22Rv1 (cell line): ENCODE results near the gene EFS.

Experiments used
- CTCF ChIP-seq: fragments of 450-650 bp; IDR thresholded peaks from 2 replicates; pipeline ENCODE4 v1.5.1; 2017; ENCODE audit warnings: mild to moderate bottlenecking
- ZFX ChIP-seq: fragments of 450-650 bp; IDR thresholded peaks from 2 replicates; pipeline ENCODE4 v1.6.1; 2017; ENCODE audit warnings: antibody characterized with exemption, borderline replicate concordance

DNA sequence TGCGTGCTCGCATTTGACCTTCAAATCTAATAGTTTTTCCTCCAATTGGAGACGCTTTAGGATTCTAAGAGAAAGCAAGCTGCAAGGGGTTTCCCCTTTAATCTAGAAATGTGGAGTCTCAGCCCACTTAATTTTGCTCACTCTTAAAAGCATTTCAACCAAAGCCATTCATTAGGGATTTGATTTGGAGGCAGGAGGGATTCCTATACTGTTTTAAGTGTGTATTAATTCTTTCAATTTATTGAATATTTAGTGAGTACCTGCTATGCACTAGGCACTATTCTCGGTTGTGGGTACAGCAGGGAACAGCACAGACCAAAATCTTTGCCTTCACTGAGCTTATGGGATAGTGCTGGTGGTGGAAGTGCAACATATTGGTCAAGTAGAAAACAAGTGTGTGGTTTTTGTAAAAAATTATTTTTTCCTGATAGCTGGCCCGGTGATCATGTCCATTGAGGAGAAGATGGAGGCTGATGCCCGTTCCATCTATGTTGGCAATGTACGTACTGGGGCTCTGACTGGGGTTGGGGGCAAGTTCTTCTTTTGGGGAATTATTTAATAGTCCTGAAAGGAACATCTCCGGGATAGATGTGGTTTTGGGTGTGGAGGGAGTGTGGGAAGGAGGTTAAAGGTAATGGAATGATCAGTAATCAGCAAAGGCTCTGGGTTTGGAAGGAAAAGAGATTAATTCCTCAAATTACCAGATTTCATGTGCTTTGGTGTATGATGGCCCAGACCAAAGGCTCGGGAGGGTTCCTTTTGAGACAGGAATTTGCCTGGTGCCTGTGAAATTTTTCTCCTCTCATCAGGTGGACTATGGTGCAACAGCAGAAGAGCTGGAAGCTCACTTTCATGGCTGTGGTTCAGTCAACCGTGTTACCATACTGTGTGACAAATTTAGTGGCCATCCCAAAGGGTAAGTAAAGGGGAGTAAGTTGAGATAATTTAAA lies 42.1 kb downstream of the EFS start:
- no peak for TF ChIP-seq CTCF
- TF ChIP-seq ZFX = no peak
